Stomach (tissue), 9 donors: ENCODE measurements around the gene INPP5A. TPM values are rescaled to one million over a fixed set of nuclear protein-coding genes. Genes with fewer than 3 reads are reported as not detected.
A peak's percentile ranks its signal among the peaks of the same experiment; 100 is the strongest.

ENCODE experiments used
- DNase-seq, 2 donors: peaks; one replicate each; pipeline versions ENCODE4 v3.0.0 to v3.0.0-alpha.2; 2013 to 2019
- H3K27ac ChIP-seq, 5 donors: fragments of 200-600 bp in 4 of 5; sonication (generic) in 4 of 5; one replicate each; pipeline ENCODE4 v1.5.1; 2013 to 2019; ENCODE audit warnings: mild to moderate bottlenecking in 1 of 5, moderate library complexity in 1 of 5
- H3K27me3 ChIP-seq, 3 donors: fragments of 200-600 bp; sonication (generic); one replicate each; pipeline ENCODE4 v1.5.1; 2017 to 2019; ENCODE audit warnings: mixed run types in 1 of 3
- H3K36me3 ChIP-seq, 4 donors: fragments of 200-600 bp; sonication (generic); 1 replicate in 3 of 4; 2 replicates in 1 of 4; pipeline ENCODE4 v1.5.1; 2016 to 2019
- H3K4me1 ChIP-seq, 4 donors: fragments of 200-600 bp; sonication (generic); one replicate each; pipeline ENCODE4 v1.5.1; 2016 to 2019
- H3K4me3 ChIP-seq, 4 donors: fragments of 200-600 bp; sonication (generic) in 3 of 4; one replicate each; pipeline ENCODE4 v1.5.1; 2016 to 2019; ENCODE audit warnings: mild to moderate bottlenecking in 1 of 4
- H3K9me3 ChIP-seq, 4 donors: fragments of 200-600 bp; sonication (generic); one replicate each; pipeline ENCODE4 v1.5.1; 2016 to 2019
- EP300 ChIP-seq: sonication (generic); formaldehyde crosslinking; IDR thresholded peaks from one replicate; pipeline ENCODE4 v1.6.1; 2017; ENCODE audit warnings: antibody characterized with exemption
- POLR2A ChIP-seq, 4 donors: fragments of 450-650 bp; IDR thresholded peaks; one replicate each; pipeline ENCODE4 v1.6.1; 2016; ENCODE audit warnings: antibody characterized with exemption in 4 of 4, control low read depth in 2 of 4, mild to moderate bottlenecking in 1 of 4, moderate library complexity in 1 of 4
- POLR2AphosphoS5 ChIP-seq, 3 donors: sonication (generic); formaldehyde crosslinking; IDR thresholded peaks; one replicate each; pipeline ENCODE4 v1.6.1; 2016; ENCODE audit warnings: antibody characterized with exemption in 3 of 3
- WGBS, 5 donors: extraction: QIAGEN DNeasy Blood & Tissue Kit in 3 of 5; methylation state at CpG; one replicate each; pipeline versions ENCODE4 v1.1.5 to v1.1.7; 2013 to 2018; 5-methylcytosine and 5-hydroxymethylcytosine counted together
- intact Hi-C: fragments of 100-400 bp; cut with DNase I; formaldehyde crosslinking; loops from one replicate; pipeline ENCODE4 v1.15.1; 2023; ENCODE audit warnings: low total_unique reads
- polyA plus RNA-seq, 3 donors: library from polyadenylated mRNA; stranded (reverse); fragments of 200-250 nt; gene quantifications; one replicate each; pipeline ENCODE4 v1.2.3, GENCODE V29; 2013
- total RNA-seq, 5 donors: library from RNA; depleted of rRNA; stranded (reverse); fragments of >200 nt; gene quantifications; one replicate each; pipeline versions ENCODE4 v1.1.0 to v1.2.3, GENCODE V29; 2014 to 2016
- TF ChIP-seq, protein P1 (sequence below), 7 experiments: fragments of 450-650 bp in 4 of 7; fragments of 200-600 bp in 3 of 7; sonication (generic) in 3 of 7; IDR thresholded peaks; one replicate each; pipeline ENCODE4 v1.5.1; 2016 to 2019; ENCODE audit warnings: antibody characterized with exemption in 7 of 7, control low read depth in 2 of 7, mild to moderate bottlenecking in 1 of 7
- donor health status: healthy with polysubstance abuse.
- donor health status: Bipolar disorder and iron deficiency.
- donor health status: healthy.

Gene INPP5A
- total and polyA plus RNA-seq, 8 donors = 17.2 to 72.3 (median 31.0) TPM

DNA sequence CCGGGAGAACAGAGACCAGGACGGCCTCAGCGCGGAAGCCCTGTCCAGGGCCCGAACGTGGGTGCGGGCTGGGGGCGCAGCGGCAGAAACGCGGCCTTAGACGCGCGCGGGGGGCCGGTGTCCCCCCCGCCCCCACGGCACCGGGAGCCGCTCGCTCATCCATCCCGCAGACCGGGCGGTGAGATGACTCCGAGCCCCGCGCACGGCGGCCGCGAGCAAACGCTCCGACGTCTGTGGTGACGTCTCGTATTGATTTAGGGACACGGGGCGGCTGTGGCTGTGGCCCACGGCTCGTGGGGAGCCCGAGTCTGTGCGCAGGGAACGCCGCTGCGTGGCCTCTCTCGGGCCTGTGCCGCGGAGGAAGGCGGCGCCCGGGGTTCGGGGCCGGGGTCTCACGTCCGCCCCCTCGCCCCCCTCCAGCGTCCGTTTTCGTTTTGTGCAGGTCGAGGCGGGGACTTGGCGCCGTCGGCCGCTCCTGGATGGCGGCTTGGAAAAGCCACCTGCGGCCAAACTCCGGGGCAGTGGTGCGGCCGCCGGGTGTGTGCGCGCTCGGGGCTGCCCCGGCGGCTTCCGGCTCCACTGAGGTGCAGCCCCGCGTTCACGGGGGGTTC is 249.4 kb downstream of the INPP5A start:
- H3K9me3 ChIP-seq = peaks cover 0 to 17% (median 8%) of the 10 kb centered on the region in 4 donors
- peaks cover under 1 to 20% (median 18%) of the 10 kb centered on the region in 4 donors for H3K36me3 ChIP-seq
- H3K4me3 ChIP-seq = peak overlapping the region; percentile 24 to 48 (median 29)
- TF ChIP-seq EP300 = no peak
- TF ChIP-seq POLR2AphosphoS5 (IDR thresholded peaks at IDR 0.05) = no peak
- TF ChIP-seq, protein P1, sequence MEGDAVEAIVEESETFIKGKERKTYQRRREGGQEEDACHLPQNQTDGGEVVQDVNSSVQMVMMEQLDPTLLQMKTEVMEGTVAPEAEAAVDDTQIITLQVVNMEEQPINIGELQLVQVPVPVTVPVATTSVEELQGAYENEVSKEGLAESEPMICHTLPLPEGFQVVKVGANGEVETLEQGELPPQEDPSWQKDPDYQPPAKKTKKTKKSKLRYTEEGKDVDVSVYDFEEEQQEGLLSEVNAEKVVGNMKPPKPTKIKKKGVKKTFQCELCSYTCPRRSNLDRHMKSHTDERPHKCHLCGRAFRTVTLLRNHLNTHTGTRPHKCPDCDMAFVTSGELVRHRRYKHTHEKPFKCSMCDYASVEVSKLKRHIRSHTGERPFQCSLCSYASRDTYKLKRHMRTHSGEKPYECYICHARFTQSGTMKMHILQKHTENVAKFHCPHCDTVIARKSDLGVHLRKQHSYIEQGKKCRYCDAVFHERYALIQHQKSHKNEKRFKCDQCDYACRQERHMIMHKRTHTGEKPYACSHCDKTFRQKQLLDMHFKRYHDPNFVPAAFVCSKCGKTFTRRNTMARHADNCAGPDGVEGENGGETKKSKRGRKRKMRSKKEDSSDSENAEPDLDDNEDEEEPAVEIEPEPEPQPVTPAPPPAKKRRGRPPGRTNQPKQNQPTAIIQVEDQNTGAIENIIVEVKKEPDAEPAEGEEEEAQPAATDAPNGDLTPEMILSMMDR (IDR thresholded peaks at IDR 0.05) = no peak
- no peak for TF ChIP-seq POLR2A (IDR thresholded peaks at IDR 0.05)
- intact Hi-C loops = loop anchor here (10.0 kb wide), 1 partner anchor 132 kb away; no protein-coding TSS in a partner anchor
- DNase-seq = peak in 1 of 2 donors; percentile 49
- H3K27ac ChIP-seq = peak overlapping the region in 2 of 5 donors; percentile 24 to 28
- peaks cover 51 to 88% (median 61%) of the 10 kb centered on the region in 3 donors for H3K27me3 ChIP-seq
- WGBS, 5 donors = 0 to 3% (median 2%) methylated on average over 17 to 80 of the region's 80 CpGs
- H3K4me1 ChIP-seq = peaks cover 27 to 48% (median 39%) of the 10 kb centered on the region in 4 donors

DNA sequence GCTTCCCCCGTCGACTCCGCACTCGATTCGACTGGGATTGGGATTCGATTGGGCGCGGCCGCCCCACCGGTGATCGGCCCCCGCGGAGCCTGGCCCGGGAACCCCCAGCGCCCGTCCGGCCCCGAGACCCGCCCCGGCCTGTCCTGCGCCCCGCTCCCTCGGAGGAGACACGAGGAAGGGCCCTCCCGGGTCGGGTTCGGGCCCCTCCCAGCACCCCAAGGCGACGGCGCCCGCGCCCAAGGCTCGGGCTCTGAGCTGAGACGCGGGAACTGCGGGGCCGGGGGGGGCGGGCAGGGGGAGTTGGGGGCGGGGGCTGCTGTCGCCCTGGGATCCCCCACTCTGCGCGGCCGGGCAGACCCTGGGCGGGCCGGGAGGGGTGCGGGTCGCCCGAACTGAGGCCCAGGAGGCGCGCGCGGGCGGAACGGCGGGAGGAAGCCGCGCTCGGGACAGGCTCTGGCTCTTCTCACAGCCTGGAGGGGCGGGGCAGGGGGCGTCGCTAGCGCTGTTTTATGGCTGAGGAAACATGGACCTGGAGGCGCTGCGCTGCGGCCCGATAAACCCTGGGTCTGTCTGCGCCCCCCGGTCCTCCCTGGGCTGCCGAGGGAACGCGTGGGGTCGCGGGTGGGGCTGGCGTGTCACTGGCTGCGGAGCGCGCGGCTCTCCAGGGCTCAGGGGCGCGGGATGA is 250.1 kb downstream of the INPP5A start:
- H3K27ac ChIP-seq = peak overlapping the region in 2 of 5 donors; percentile 14 to 19
- peak overlapping the region; percentile 24 to 48 (median 29) for H3K4me3 ChIP-seq
- peaks cover 0 to 17% (median 8%) of the 10 kb centered on the region in 4 donors for H3K9me3 ChIP-seq
- peaks cover 51 to 90% (median 61%) of the 10 kb centered on the region in 3 donors for H3K27me3 ChIP-seq
- TF ChIP-seq POLR2A (IDR thresholded peaks at IDR 0.05) (no peak), POLR2AphosphoS5 (IDR thresholded peaks at IDR 0.05) (no peak)
- H3K36me3 ChIP-seq = peaks cover 0 to 14% (median 11%) of the 10 kb centered on the region in 4 donors
- WGBS, 5 donors = 0 to 3% (median 1%) methylated on average over 1 to 80 of the region's 80 CpGs
- intact Hi-C loops = loop anchor here (10.0 kb wide), 1 partner anchor 133 kb away; no protein-coding TSS in a partner anchor
- DNase-seq = peak in 1 of 2 donors; percentile 85
- H3K4me1 ChIP-seq = peaks cover 27 to 48% (median 39%) of the 10 kb centered on the region in 4 donors

DNA sequence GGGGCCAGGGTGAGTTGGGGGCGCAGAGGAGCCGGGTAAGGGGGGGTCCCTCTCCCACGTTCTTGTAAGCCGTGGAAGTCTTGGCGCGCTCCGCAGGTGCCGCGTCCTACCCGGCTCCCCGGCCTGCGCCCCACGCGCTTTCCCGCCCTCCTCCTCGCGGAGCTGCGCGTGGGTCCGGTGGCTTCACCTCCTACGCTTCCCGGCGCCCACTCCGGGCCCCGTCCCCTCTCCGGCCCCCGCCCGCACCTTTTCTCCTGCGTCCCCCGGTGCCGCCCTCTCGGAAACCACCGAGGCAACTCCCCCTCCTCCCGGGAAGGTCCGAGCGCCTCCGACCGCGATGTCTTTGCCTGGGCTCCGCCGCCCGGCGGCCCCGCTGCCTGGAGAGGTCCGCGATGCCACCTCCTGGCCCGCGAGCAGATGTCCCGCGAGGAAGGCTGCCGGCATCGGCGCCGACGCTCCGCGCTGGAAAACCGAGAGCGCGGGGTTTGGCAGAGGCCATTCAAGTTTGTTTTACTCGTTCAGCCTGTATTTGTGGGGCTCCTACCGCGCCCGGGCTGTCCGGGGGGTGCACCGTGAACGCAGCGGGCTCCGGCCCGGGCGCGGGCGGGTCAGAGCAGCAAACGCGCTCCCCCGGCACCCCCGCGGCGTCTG is 250.7 kb downstream of the INPP5A start:
- Histone ChIP-seq H3K36me3 (peaks cover 0 to 7% (median 5%) of the 10 kb centered on the region in 4 donors), H3K4me3 (peak overlapping the region; percentile 24 to 48 (median 29)), H3K9me3 (peaks cover 0 to 17% (median 7%) of the 10 kb centered on the region in 4 donors), H3K4me1 (peaks cover 27 to 48% (median 39%) of the 10 kb centered on the region in 4 donors), H3K27me3 (peaks cover 51 to 92% (median 61%) of the 10 kb centered on the region in 3 donors), H3K27ac (no peak overlapping the region)
- TF ChIP-seq, protein P1 (IDR thresholded peaks at IDR 0.05) = peak in 1 of 7 experiments; percentile 14
- TF ChIP-seq EP300 = no peak
- TF ChIP-seq POLR2AphosphoS5 (IDR thresholded peaks at IDR 0.05) = no peak
- 1 to 4% (median 2%) methylated on average over 29 to 79 of the region's 79 CpGs for WGBS, 5 donors
- intact Hi-C loops = loop anchor here (10.0 kb wide), 1 partner anchor 134 kb away; no protein-coding TSS in a partner anchor
- DNase-seq = peak; percentile 49 to 70

DNA sequence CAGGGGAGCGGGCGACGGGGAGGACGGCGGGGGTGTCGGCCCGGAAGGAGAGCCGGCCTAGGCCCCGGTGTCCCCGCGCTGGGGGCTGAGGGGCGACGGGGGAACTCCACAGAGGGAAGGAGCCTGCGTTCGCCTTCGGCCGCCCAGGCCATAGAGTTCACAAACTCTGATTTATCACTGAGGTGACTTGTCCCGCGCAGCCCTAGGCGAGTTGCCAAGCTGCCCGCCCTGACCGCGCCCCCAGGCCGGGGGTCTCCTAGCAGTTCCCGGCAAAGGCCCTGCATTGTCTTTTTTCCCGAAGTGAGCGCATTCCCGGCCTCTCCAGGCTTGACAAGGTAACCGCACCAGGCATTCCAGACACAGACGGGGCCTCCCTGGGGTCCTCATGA is 251.2 kb downstream of the INPP5A start:
- H3K9me3 ChIP-seq = peaks cover 0 to 15% (median 5%) of the 10 kb centered on the region in 4 donors
- 8 to 60% (median 17%) methylated on average over 1 to 30 of the region's 30 CpGs for WGBS, 5 donors
- peaks cover 27 to 48% (median 40%) of the 10 kb centered on the region in 4 donors for H3K4me1 ChIP-seq
- intact Hi-C loops = loop anchor here (10.0 kb wide), 1 partner anchor 134 kb away; no protein-coding TSS in a partner anchor
- peak overlapping the region in 1 of 4 donors; percentile 48 for H3K4me3 ChIP-seq
- peaks cover 51 to 92% (median 59%) of the 10 kb centered on the region in 3 donors for H3K27me3 ChIP-seq
- peaks cover 0 to 2% (median under 1%) of the 10 kb centered on the region in 4 donors for H3K36me3 ChIP-seq
- no peak overlapping the region for H3K27ac ChIP-seq
- no peak for DNase-seq
- TF ChIP-seq, protein P1 (IDR thresholded peaks at IDR 0.05) = peak in 1 of 7 experiments; percentile 0
- no peak for TF ChIP-seq POLR2AphosphoS5 (IDR thresholded peaks at IDR 0.05)
- no peak for TF ChIP-seq EP300
- TF ChIP-seq POLR2A (IDR thresholded peaks at IDR 0.05) = no peak
